Measurements from ENCODE around the gene SNTB2. TPM values are rescaled to one million over a fixed set of nuclear protein-coding genes. Genes with fewer than 3 reads are reported as not detected.

The SNTB2 gene
- total and polyA plus RNA-seq, 2 of the 4 experiments (the other 2 are of a cell fraction), result 23.5 to 47.5 TPM

DNA sequence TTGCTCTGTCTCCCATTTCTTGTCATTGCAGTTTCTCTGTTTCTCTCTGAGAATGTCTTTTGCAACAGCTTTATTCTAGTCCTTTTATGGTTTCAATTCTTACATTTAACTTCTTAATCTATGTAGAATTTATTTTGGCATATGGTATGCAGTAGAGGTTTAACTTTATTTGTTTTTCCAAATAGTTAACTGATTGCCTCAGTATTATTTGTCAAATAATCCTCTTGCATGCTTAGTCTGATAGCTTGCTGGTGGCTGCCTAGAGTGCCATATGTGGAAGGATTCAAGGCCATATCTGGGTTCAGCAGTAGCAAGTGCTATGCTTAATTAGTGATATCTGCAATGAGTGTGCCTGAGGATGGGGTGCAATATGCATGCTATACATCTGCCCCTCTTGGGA lies 6.9 kb downstream of the SNTB2 start:
- peak overlapping the region; percentile 79 for H4K5ac ChIP-seq (ENCODE audit: low read depth, low read length)
- peak overlapping the region; percentile 83 for H3K18ac ChIP-seq (ENCODE audit: low read depth, low read length)
- H4K91ac ChIP-seq (ENCODE audit: insufficient read depth, low read depth, low read length), result peak overlapping the region; percentile 97
- H2BK15ac ChIP-seq (ENCODE audit: low read depth, low read length), result no peak overlapping the region
- peak overlapping the region; percentile 92 for H2BK5ac ChIP-seq (ENCODE audit: low read depth, low read length, poor library complexity, severe bottlenecking)
- peak; percentile 71 for DNase-seq
- in situ Hi-C loops (cut with MboI; ENCODE audit: low sequenced_read_pairs), result no loop called here
- intact Hi-C loops (cut with micrococcal nuclease), result no loop called here
- peak overlapping the region; percentile 76 for H3K9ac ChIP-seq (ENCODE audit: low read depth, low read length)
- H3K27ac ChIP-seq (ENCODE audit: insufficient read depth, low read length), result peak overlapping the region; percentile 93
- ATAC-seq (ENCODE audit: low read depth), result peak; percentile 72
- peak overlapping the region; percentile 69; the same call in 1 of the 2 replicates for H2AK5ac ChIP-seq (ENCODE audit: low read depth, low read length)
- H3K9me1 ChIP-seq (ENCODE audit: insufficient read depth, low read length), result peaks cover 20% of the 10 kb centered on the region
- peak overlapping the region; percentile 87 for H3K56ac ChIP-seq (ENCODE audit: extremely low read depth, insufficient read depth, low read length)
- TF ChIP-seq SMC3 (IDR thresholded peaks at IDR 0.05; ENCODE audit: low read depth, low read length) (no peak), RFX5 (IDR thresholded peaks at IDR 0.05; ENCODE audit: low read depth, low read length) (no peak), BHLHE40 (IDR thresholded peaks at IDR 0.05; ENCODE audit: low read depth, low read length) (no peak), MAZ (IDR thresholded peaks at IDR 0.05; ENCODE audit: borderline replicate concordance, low read depth, low read length) (no peak), NFE2L2 (IDR thresholded peaks at IDR 0.05; ENCODE audit: low read depth, low read length) (no peak), CEBPB (IDR thresholded peaks at IDR 0.05; ENCODE audit: low read depth, low read length) (no peak; the same call in 1 of the 2 replicates), FOS (IDR thresholded peaks at IDR 0.05; ENCODE audit: low read depth, low read length) (no peak), MXI1 (IDR thresholded peaks at IDR 0.05; ENCODE audit: borderline replicate concordance, low read depth, low read length) (no peak), MAFK (IDR thresholded peaks at IDR 0.05; ENCODE audit: low read depth, low read length) (no peak), RAD21 (IDR thresholded peaks at IDR 0.05; ENCODE audit: low read length) (no peak), CHD1 (IDR thresholded peaks at IDR 0.05; ENCODE audit: low read depth, low read length) (no peak), POLR2A (IDR thresholded peaks at IDR 0.05; ENCODE audit: low read depth, low read length) (no peak), RCOR1 (IDR thresholded peaks at IDR 0.05; ENCODE audit: insufficient replicate concordance, low read length) (no peak)
- TF ChIP-seq, protein P1, sequence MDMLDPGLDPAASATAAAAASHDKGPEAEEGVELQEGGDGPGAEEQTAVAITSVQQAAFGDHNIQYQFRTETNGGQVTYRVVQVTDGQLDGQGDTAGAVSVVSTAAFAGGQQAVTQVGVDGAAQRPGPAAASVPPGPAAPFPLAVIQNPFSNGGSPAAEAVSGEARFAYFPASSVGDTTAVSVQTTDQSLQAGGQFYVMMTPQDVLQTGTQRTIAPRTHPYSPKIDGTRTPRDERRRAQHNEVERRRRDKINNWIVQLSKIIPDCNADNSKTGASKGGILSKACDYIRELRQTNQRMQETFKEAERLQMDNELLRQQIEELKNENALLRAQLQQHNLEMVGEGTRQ (IDR thresholded peaks at IDR 0.05; ENCODE audit: low read depth, low read length), result no peak
- TF ChIP-seq, protein P2, sequence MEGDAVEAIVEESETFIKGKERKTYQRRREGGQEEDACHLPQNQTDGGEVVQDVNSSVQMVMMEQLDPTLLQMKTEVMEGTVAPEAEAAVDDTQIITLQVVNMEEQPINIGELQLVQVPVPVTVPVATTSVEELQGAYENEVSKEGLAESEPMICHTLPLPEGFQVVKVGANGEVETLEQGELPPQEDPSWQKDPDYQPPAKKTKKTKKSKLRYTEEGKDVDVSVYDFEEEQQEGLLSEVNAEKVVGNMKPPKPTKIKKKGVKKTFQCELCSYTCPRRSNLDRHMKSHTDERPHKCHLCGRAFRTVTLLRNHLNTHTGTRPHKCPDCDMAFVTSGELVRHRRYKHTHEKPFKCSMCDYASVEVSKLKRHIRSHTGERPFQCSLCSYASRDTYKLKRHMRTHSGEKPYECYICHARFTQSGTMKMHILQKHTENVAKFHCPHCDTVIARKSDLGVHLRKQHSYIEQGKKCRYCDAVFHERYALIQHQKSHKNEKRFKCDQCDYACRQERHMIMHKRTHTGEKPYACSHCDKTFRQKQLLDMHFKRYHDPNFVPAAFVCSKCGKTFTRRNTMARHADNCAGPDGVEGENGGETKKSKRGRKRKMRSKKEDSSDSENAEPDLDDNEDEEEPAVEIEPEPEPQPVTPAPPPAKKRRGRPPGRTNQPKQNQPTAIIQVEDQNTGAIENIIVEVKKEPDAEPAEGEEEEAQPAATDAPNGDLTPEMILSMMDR (conservative IDR thresholded peaks at IDR 0.05; ENCODE audit: low read depth, low read length), result no peak
- TF ChIP-seq, protein P3, sequence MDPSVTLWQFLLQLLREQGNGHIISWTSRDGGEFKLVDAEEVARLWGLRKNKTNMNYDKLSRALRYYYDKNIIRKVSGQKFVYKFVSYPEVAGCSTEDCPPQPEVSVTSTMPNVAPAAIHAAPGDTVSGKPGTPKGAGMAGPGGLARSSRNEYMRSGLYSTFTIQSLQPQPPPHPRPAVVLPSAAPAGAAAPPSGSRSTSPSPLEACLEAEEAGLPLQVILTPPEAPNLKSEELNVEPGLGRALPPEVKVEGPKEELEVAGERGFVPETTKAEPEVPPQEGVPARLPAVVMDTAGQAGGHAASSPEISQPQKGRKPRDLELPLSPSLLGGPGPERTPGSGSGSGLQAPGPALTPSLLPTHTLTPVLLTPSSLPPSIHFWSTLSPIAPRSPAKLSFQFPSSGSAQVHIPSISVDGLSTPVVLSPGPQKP (IDR thresholded peaks at IDR 0.05; ENCODE audit: borderline replicate concordance, low read depth, low read length), result no peak
- peaks cover 5 to 63% of the 10 kb centered on the region in 2 experiments for H3K79me1 ChIP-seq (ENCODE audit: low read depth in 1 of 2, low read length in 2 of 2)
- no peak overlapping the region for H2AFZ ChIP-seq (replicated peaks; ENCODE audit: low read length, poor library complexity)
- no peaks in the 10 kb centered on the region for H3K9me3 ChIP-seq (ENCODE audit: control insufficient read depth, insufficient read depth, low read length)
- peak overlapping the region; percentile 77 for H3K4me2 ChIP-seq (ENCODE audit: low read depth, low read length)
- POLR2A ChIA-PET (ENCODE audit: unreplicated experiment), result no interaction called here
- H3K27me3 ChIP-seq (ENCODE audit: control insufficient read depth, insufficient read depth, low read length), result no peaks in the 10 kb centered on the region
- peak overlapping the region; percentile 94; the same call in 1 of the 2 replicates for H3K23ac ChIP-seq (ENCODE audit: low read depth, low read length)
- CTCF ChIA-PET, result interaction anchor here (0.8 kb wide), 1 partner anchor 28 kb away, joined by 3 read pairs; no protein-coding TSS in a partner anchor
- no TSS peak for BruUV-seq (replicated peaks)
- H4K20me1 ChIP-seq (ENCODE audit: insufficient read depth, low read length), result peaks cover 34% of the 10 kb centered on the region; the same call in 1 of the 2 replicates
- 0 out of 2 replicates have a peak, but pooled peaks cover 2% of the 10 kb centered on the region for H3K36me3 ChIP-seq (ENCODE audit: control insufficient read depth, insufficient read depth, low read length)
- H2BK120ac ChIP-seq (ENCODE audit: low read depth, low read length), result peak overlapping the region; percentile 97
- H3K4me1 ChIP-seq (ENCODE audit: control insufficient read depth, insufficient read depth, low read length), result peaks cover 33% of the 10 kb centered on the region
- peak overlapping the region; percentile 96 for H2BK20ac ChIP-seq (ENCODE audit: low read depth, low read length)
- peak overlapping the region; percentile 95 for H3K14ac ChIP-seq (replicated peaks; ENCODE audit: low read depth, low read length)
- dilution Hi-C loops (cut with HindIII; ENCODE audit: low sequenced_read_pairs, unreplicated experiment), result no loop called here
- peak overlapping the region; percentile 4 to 94 for H4K8ac ChIP-seq (ENCODE audit: low read depth in 2 of 2, low read length in 2 of 2)
- H3K4me3 ChIP-seq (ENCODE audit: insufficient read depth, low read depth, low read length), result no peak overlapping the region
- H3K4ac ChIP-seq (ENCODE audit: low read depth, low read length), result peak overlapping the region; percentile 95
- H2AK9ac ChIP-seq (replicated peaks; ENCODE audit: low read depth, low read length, poor library complexity), result no peak overlapping the region

All from IMR-90 (cell line).